ENCODE measurements around the gene PDZD8.

DNA sequence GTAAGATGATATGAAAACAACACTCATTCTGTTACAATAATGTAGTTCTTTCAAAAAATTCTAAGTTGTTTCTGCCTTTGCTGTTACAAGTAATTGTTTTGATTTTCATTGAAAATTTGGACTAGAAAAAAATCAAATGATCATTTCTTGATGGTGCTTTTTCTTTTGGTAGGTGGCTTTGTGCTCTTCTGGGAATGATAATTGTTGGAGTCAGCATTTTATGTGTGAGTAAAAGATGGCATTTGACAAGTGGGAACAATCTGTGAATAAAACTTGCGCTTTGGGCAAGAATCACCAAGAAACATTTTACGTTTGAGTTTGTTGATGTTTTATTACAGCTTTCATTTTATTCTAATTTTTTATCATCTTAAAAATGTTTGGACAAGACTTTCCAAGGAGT, 108.4 kb downstream of the PDZD8 start:
- TF ChIP-seq, protein P1, sequence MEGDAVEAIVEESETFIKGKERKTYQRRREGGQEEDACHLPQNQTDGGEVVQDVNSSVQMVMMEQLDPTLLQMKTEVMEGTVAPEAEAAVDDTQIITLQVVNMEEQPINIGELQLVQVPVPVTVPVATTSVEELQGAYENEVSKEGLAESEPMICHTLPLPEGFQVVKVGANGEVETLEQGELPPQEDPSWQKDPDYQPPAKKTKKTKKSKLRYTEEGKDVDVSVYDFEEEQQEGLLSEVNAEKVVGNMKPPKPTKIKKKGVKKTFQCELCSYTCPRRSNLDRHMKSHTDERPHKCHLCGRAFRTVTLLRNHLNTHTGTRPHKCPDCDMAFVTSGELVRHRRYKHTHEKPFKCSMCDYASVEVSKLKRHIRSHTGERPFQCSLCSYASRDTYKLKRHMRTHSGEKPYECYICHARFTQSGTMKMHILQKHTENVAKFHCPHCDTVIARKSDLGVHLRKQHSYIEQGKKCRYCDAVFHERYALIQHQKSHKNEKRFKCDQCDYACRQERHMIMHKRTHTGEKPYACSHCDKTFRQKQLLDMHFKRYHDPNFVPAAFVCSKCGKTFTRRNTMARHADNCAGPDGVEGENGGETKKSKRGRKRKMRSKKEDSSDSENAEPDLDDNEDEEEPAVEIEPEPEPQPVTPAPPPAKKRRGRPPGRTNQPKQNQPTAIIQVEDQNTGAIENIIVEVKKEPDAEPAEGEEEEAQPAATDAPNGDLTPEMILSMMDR (IDR thresholded peaks at IDR 0.05; ENCODE audit: low read depth, low read length, poor library complexity, severe bottlenecking) = no peak
- TF ChIP-seq EZH2phosphoT487 (IDR thresholded peaks at IDR 0.05; ENCODE audit: borderline replicate concordance, low read length) = no peak

All from DOHH2 (cell line).